SK-N-SH treated with all-trans-retinoic acid at 6 μM for 48 hours (cell line): ENCODE measurements around the gene SCGB1D2.

Experiments
- ESRRG ChIP-seq: fragments of 250-450 bp; sonication (Bioruptor Pico); IDR thresholded peaks from 2 replicates; pipeline ENCODE4 v1.6.1; 2021; ENCODE audit warnings: mild to moderate bottlenecking
- ISL1 ChIP-seq: fragments of 250-450 bp; sonication (Bioruptor Pico); IDR thresholded peaks from 2 replicates; pipeline ENCODE4 v2.1.2; 2022; ENCODE audit warnings: mild to moderate bottlenecking, moderate library complexity
- PATZ1 ChIP-seq: fragments of 250-450 bp; sonication (Bioruptor Pico); IDR thresholded peaks from 2 replicates; pipeline ENCODE4 v1.8.0; 2020; ENCODE audit warnings: mild to moderate bottlenecking, moderate library complexity, borderline replicate concordance
- RARB ChIP-seq: fragments of 250-450 bp; sonication (Bioruptor Pico); IDR thresholded peaks from 2 replicates; pipeline ENCODE4 v1.8.0; 2021; ENCODE audit warnings: mild to moderate bottlenecking, moderate library complexity
- TOX ChIP-seq: fragments of 250-450 bp; sonication (Bioruptor Pico); IDR thresholded peaks from 2 replicates; pipeline ENCODE4 v1.8.0; 2021; ENCODE audit warnings: mild to moderate bottlenecking, moderate library complexity, borderline replicate concordance
- ZNF565 ChIP-seq: fragments of 450-650 bp; formaldehyde crosslinking; conservative IDR thresholded peaks from 2 replicates; pipeline ENCODE4 v1.5.0; 2020; ENCODE audit warnings: low read depth, mild to moderate bottlenecking, moderate library complexity

GRCh38 chr11:62280452-62280851 is 38.4 kb downstream of the SCGB1D2 start:
- no peak for TF ChIP-seq ISL1
- no peak for TF ChIP-seq PATZ1 (CRISPR knock-in tag)
- TF ChIP-seq TOX (CRISPR knock-in tag) = no peak
- no peak for TF ChIP-seq ZNF565 (CRISPR knock-in tag)
- no peak for TF ChIP-seq ESRRG
- no peak for TF ChIP-seq RARB (CRISPR knock-in tag)
